Ishikawa (cell line): ENCODE data around the gene ROS1.

ENCODE experiments used
- CEBPB ChIP-seq: IDR thresholded peaks from 2 replicates; pipeline ENCODE4 v1.6.1; 2012
- CREB1 ChIP-seq: IDR thresholded peaks from 2 replicates; pipeline ENCODE4 v1.6.1; 2012; ENCODE audit warnings: low read depth
- EP300 ChIP-seq: IDR thresholded peaks from 2 replicates; pipeline ENCODE4 v1.6.1; 2012; ENCODE audit warnings: borderline replicate concordance
- FOXM1 ChIP-seq: IDR thresholded peaks from 2 replicates; pipeline ENCODE4 v1.6.1; 2012; ENCODE audit warnings: low read depth, borderline replicate concordance
- NFIC ChIP-seq: IDR thresholded peaks from 2 replicates; pipeline ENCODE4 v1.6.1; 2012
- RAD21 ChIP-seq: IDR thresholded peaks from 2 replicates; pipeline ENCODE4 v1.6.1; 2012; ENCODE audit warnings: low read depth
- TCF12 ChIP-seq: IDR thresholded peaks from 2 replicates; pipeline ENCODE4 v1.6.1; 2012; ENCODE audit warnings: low read depth
- TEAD4 ChIP-seq: IDR thresholded peaks from 2 replicates; pipeline ENCODE4 v1.6.1; 2012
- USF1 ChIP-seq: IDR thresholded peaks from 2 replicates; pipeline ENCODE4 v1.6.1; 2012
- YY1 ChIP-seq: IDR thresholded peaks from 2 replicates; pipeline ENCODE4 v1.6.1; 2012; ENCODE audit warnings: low read depth
- TF ChIP-seq, protein P1 (sequence below): IDR thresholded peaks from 2 replicates; pipeline ENCODE4 v1.6.1; 2012; ENCODE audit warnings: low read depth, mild to moderate bottlenecking
- TF ChIP-seq, protein P2 (sequence below): IDR thresholded peaks from 2 replicates; pipeline ENCODE4 v1.6.1; 2012

DNA sequence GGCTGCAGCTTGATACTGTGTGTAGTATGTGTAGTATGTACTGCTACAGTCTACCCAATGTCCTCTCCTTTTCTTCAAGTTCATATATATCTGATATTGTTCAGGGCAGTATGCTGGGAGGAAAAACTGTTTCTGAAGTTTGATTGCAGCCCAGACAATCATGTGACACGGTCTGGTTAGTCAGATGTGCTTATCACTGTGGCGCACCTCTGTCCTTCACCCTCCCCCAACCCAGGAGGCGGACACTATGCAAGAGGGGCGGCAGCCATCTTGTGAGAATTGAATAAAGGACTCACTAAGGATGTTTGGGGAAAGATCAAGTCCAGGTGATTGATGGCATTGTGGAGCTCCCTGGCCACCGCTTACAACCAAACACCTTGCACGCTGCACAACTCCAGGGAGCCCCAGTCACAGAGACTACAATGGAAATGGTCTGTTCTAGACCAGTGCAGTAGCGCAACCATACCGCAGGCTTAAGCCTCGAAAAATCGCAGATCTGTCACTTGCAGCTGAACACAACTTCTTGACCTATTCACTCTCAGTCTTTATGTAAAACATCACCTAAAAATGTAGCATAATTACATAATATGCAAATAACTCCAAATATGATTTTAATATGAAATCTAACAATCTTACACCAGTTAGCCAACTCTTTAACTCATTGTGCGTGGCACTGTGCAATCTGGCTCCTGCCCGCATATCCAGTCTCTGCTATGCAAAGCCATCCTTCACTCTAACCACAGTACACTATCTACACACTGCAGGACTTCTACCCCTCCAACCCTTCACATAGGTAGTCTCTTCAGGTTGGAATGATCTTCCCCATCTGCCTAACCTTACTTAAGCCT is 81.1 kb downstream of the ROS1 start:
- TF ChIP-seq, protein P1, sequence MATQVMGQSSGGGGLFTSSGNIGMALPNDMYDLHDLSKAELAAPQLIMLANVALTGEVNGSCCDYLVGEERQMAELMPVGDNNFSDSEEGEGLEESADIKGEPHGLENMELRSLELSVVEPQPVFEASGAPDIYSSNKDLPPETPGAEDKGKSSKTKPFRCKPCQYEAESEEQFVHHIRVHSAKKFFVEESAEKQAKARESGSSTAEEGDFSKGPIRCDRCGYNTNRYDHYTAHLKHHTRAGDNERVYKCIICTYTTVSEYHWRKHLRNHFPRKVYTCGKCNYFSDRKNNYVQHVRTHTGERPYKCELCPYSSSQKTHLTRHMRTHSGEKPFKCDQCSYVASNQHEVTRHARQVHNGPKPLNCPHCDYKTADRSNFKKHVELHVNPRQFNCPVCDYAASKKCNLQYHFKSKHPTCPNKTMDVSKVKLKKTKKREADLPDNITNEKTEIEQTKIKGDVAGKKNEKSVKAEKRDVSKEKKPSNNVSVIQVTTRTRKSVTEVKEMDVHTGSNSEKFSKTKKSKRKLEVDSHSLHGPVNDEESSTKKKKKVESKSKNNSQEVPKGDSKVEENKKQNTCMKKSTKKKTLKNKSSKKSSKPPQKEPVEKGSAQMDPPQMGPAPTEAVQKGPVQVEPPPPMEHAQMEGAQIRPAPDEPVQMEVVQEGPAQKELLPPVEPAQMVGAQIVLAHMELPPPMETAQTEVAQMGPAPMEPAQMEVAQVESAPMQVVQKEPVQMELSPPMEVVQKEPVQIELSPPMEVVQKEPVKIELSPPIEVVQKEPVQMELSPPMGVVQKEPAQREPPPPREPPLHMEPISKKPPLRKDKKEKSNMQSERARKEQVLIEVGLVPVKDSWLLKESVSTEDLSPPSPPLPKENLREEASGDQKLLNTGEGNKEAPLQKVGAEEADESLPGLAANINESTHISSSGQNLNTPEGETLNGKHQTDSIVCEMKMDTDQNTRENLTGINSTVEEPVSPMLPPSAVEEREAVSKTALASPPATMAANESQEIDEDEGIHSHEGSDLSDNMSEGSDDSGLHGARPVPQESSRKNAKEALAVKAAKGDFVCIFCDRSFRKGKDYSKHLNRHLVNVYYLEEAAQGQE: no peak
- TF ChIP-seq FOXM1: no peak
- no peak for TF ChIP-seq CEBPB
- no peak for TF ChIP-seq TCF12
- no peak for TF ChIP-seq EP300
- TF ChIP-seq RAD21: no peak
- TF ChIP-seq, protein P2, sequence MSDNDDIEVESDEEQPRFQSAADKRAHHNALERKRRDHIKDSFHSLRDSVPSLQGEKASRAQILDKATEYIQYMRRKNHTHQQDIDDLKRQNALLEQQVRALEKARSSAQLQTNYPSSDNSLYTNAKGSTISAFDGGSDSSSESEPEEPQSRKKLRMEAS: no peak
- no peak for TF ChIP-seq TEAD4
- no peak for TF ChIP-seq USF1
- TF ChIP-seq YY1: no peak
- no peak for TF ChIP-seq CREB1
- TF ChIP-seq NFIC: no peak
